NCI-H2029 (cell line): ENCODE data around the gene FAM72B.
"Not testable (repeated sequence)": the region's sequence is repeated elsewhere in the genome, so short reads cannot be mapped to it uniquely, and the experiment has no call there.

ENCODE experiments used
- DNase-seq: peaks from one replicate; lab custom pipeline; 2025; lab: John Stamatoyannopoulos, UW

The FAM72B gene

DNA sequence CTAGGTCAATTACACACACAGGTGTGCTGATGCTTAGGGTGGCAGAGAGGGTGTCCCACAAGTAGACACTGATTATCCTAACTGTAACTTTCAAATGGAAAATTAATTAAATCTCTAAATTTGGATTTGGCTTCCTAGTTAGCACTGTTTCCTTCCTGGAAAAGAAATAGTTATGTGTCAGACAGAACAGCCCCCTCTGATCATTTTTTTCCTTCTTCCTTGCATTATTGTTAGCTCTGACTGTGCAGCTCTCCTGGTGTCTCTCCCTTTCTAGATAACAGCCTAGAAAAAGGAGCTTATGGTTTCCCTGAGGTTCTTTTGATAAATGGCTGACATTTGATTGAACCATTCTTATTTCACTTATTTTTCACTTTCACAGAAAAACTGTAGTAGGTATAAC is 31.4 kb downstream of the FAM72B start:
- not testable (repeated sequence) for DNase-seq

DNA sequence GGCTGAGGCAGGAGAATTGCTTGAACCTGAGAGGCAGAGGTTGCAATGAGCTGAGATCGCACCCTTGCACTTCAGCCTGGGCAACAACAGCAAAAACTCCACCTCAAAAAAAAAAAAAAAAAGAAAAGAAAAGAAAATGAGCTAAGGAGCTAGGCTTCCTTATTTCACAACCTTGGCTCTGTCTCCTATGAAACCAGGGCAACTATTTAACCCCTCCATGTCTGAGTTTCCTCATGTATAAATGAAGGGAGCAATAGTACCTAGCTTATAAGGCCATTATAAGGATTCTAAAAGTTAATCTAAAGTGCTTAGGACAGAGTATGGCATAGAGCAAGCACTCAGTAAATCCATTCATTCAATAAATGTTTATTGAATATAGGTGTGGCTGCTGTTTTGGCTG is 32.8 kb downstream of the FAM72B start:
- not testable (repeated sequence) for DNase-seq

DNA sequence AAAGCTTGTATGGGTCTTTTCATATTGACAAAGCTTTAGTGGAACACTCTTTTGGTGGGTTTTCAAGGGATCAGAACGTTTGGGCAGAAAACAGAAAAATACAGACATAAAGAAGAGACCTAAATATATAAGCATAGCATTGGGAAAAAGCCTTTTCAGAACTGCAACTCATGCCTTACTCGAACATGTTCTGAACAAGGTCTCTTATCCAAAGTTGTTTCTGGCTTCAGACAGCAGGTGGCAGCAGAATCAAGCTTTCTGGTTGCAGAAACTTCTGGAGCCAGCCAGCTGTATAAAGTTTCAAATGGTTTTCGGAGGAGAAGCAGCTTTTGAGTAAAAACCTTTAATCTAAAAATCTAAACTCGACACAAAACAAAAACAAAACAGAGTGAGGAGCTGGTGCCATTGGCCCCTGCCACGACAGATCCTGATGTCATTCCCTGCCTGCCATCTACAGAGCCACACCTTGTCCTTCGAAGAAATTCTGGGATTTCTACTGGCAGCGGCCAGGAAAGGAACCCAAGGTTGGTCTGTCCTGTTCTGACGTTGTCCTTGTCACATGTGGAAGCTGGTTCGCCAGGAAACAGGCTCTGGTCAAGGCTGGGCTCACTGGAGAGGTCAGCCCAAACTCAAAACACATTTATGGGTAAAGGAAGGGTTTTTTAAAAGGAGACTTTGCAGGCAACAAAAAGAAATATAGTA is 35.5 kb downstream of the FAM72B start:
- not testable (repeated sequence) for DNase-seq

DNA sequence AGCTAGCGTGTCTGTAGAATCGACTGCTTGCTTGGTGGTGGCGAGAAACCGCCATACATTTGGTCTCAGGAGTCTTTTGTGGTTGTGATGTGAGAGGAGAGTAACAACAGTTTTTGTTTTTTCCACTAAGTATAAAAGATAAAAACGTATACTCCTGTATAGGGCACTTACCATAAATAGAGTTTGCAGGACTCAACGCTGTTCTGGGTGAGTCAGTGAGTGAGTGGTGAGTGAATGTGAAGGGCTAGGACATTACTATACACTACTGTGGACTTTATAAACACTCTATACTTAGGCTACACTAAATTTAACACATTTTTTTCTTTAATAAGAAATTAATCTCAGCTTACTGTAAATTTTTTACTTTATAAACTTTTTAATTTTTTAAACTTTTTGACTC is 43.7 kb downstream of the FAM72B start:
- DNase-seq: not testable (repeated sequence)

DNA sequence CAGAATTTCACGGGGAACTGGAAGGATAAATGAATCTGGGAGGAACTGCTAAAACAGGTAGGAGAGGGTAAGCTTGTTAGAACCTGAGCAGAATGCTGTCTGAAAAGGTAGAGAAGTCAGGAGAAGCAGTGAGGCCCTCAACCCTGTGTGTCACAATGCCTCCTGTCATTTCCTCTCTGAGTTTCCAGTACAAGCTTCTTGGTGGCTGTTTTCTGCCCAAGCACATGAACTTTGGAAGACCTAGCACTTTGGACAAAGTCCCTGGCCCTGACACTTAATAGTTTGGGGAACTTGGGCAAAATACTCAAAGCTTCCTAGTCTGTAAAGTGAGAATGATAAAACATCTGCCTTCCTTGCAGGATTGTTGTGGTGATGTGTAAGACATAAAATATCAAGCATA is 52.6 kb downstream of the FAM72B start:
- DNase-seq: not testable (repeated sequence)

DNA sequence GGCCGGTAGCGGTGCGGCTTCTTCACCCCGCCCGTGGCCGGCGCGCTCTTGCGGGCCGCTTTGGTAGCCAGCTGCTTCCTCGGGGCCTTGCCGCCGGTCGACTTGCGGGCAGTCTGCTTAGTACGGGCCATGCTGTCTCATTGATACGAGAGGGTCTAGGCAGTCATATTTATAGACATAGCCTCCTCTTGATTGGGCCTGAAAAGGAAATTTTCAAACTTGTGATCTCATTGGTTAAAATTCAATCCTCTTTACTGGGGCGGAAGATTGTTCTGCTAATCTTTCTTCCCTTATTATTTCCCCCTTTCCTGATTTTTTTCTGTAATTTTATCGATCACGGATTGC is 65.7 kb downstream of the FAM72B start:
- DNase-seq: not testable (repeated sequence)
